IMR-90 (cell line): ENCODE data around the gene HDAC9.

Source experiments
- BHLHE40 ChIP-seq: fragments of 150-350 bp; IDR thresholded peaks from 2 replicates; pipeline ENCODE4 v1.6.1; 2016; ENCODE audit warnings: mild to moderate bottlenecking, low read depth, low read length
- MAFK ChIP-seq: IDR thresholded peaks from 2 replicates; pipeline ENCODE4 v1.6.1; 2012; ENCODE audit warnings: low read depth, low read length, improper control_type of control experiment
- POLR2A ChIP-seq: IDR thresholded peaks from 2 replicates; pipeline ENCODE4 v1.6.1; 2012; ENCODE audit warnings: mild to moderate bottlenecking, low read depth, low read length
- RFX5 ChIP-seq: IDR thresholded peaks from 2 replicates; pipeline ENCODE4 v1.8.0; 2012; ENCODE audit warnings: low read depth, mild to moderate bottlenecking, low read length, moderate library complexity
- USF2 ChIP-seq: fragments of 150-350 bp; IDR thresholded peaks from 2 replicates; pipeline ENCODE4 v1.6.1; 2017; ENCODE audit warnings: mild to moderate bottlenecking, antibody characterized with exemption, low read length, low read depth
- TF ChIP-seq, protein P1 (sequence below): conservative IDR thresholded peaks from 2 replicates; pipeline ENCODE4 v1.5.1; 2012; ENCODE audit warnings: mild to moderate bottlenecking, low read depth, low read length, improper control_type of control experiment

DNA sequence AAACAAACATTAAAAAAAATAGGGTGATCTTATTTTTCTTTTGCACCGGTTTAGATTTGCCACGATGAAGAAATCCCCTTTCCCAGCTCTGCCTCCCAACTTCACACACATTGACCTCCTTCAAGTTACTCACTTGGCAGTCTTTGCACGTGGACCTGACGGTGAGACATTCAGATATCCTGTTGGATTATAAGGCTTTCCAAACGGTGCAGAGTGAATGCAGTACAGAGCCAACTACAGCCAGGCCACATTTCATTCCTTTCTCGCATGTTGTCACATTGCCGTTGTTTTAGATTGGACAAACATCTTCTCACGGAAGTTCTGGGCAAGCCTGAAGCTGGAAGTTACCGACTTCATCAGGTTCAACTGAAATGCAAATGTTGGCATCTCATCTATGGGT, 159.2 kb downstream of the HDAC9 start:
- TF ChIP-seq, protein P1, sequence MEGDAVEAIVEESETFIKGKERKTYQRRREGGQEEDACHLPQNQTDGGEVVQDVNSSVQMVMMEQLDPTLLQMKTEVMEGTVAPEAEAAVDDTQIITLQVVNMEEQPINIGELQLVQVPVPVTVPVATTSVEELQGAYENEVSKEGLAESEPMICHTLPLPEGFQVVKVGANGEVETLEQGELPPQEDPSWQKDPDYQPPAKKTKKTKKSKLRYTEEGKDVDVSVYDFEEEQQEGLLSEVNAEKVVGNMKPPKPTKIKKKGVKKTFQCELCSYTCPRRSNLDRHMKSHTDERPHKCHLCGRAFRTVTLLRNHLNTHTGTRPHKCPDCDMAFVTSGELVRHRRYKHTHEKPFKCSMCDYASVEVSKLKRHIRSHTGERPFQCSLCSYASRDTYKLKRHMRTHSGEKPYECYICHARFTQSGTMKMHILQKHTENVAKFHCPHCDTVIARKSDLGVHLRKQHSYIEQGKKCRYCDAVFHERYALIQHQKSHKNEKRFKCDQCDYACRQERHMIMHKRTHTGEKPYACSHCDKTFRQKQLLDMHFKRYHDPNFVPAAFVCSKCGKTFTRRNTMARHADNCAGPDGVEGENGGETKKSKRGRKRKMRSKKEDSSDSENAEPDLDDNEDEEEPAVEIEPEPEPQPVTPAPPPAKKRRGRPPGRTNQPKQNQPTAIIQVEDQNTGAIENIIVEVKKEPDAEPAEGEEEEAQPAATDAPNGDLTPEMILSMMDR, result no peak
- TF ChIP-seq POLR2A (no peak), USF2 (no peak), RFX5 (no peak), MAFK (no peak), BHLHE40 (no peak)
